HepG2 (cell line): ENCODE measurements around the gene SRPRA. TPM values are rescaled to one million over a fixed set of nuclear protein-coding genes. Genes with fewer than 3 reads are reported as not detected.

Experiments used
- DNMT3B ChIP-seq: conservative IDR thresholded peaks from 2 replicates; pipeline ENCODE4 v1.6.1; 2016; ENCODE audit warnings: missing biosample characterization, control low read depth
- HNRNPUL1 ChIP-seq: fragments of 200-400 bp; formaldehyde crosslinking; IDR thresholded peaks from 2 replicates; pipeline ENCODE4 v1.6.1; 2017; ENCODE audit warnings: low read depth, mild to moderate bottlenecking, low read length, moderate library complexity
- KAT2B ChIP-seq: fragments of 150-350 bp; IDR thresholded peaks from 2 replicates; pipeline ENCODE4 v1.6.1; 2014; ENCODE audit warnings: low read depth, low read length, borderline replicate concordance
- PAWR ChIP-seq: sonication (generic); formaldehyde crosslinking; IDR thresholded peaks from 2 replicates; pipeline ENCODE4 v1.4.0; 2020; ENCODE audit warnings: missing genetic modification reagents, mild to moderate bottlenecking, borderline replicate concordance
- PHF8 ChIP-seq: sonication (generic); formaldehyde crosslinking; IDR thresholded peaks from 2 replicates; pipeline ENCODE4 v1.5.0; 2020; ENCODE audit warnings: missing genetic modification reagents
- TRIM24 ChIP-seq: sonication (generic); formaldehyde crosslinking; IDR thresholded peaks from 2 replicates; pipeline ENCODE4 v1.8.0; 2022; ENCODE audit warnings: mild to moderate bottlenecking, missing genetic modification reagents
- U2AF2 ChIP-seq: fragments of 200-400 bp; formaldehyde crosslinking; IDR thresholded peaks from 2 replicates; pipeline ENCODE4 v1.6.1; 2017; ENCODE audit warnings: low read depth, mild to moderate bottlenecking, low read length
- ZNF44 ChIP-seq: sonication (generic); formaldehyde crosslinking; IDR thresholded peaks from 2 replicates; pipeline ENCODE4 v1.5.1; 2020; ENCODE audit warnings: mild to moderate bottlenecking, missing genetic modification reagents
- ZNF460 ChIP-seq: sonication (generic); formaldehyde crosslinking; IDR thresholded peaks from 2 replicates; pipeline ENCODE4 v1.5.1; 2020; ENCODE audit warnings: missing genetic modification reagents, mild to moderate bottlenecking, borderline replicate concordance
- ZNF616 ChIP-seq: sonication (generic); formaldehyde crosslinking; IDR thresholded peaks from 2 replicates; pipeline ENCODE4 v1.5.0; 2020; ENCODE audit warnings: low read depth, mild to moderate bottlenecking, missing genetic modification reagents
- ZNF709 ChIP-seq: sonication (generic); formaldehyde crosslinking; IDR thresholded peaks from 2 replicates; pipeline ENCODE4 v1.5.0; 2020; ENCODE audit warnings: mild to moderate bottlenecking, missing genetic modification reagents
- polyA plus RNA-seq, 8 experiments: library from polyadenylated mRNA; depleted of rRNA in 3 of 8; stranded (reverse) in 7 of 8; unstranded in 1 of 8; fragments of >200 nt; fragmentation: Illumina TruSeq in 4 of 8; extraction: Trizol in 4 of 8; gene quantifications; 2 replicates each; pipeline versions ENCODE4 v1.2.1 to v1.2.3, GENCODE V29; 2011 to 2016; ENCODE audit warnings: low read depth in 4 of 8, missing spikeins in 1 of 8, mixed read lengths in 1 of 8; ENCODE audit not compliant: insufficient read depth in 1 of 8
- total RNA-seq, 5 experiments: library from RNA; depleted of rRNA; stranded (reverse); fragments of >200 nt; fragmentation: Illumina TruSeq; extraction: Trizol; gene quantifications; 2 replicates each; pipeline ENCODE4 v1.2.3, GENCODE V29; 2016; ENCODE audit warnings: low read depth in 1 of 5
- TF ChIP-seq, protein P1 (sequence below): sonication (generic); formaldehyde crosslinking; IDR thresholded peaks from 2 replicates; pipeline ENCODE4 v1.4.0; 2020; ENCODE audit warnings: mild to moderate bottlenecking, missing genetic modification reagents
- TF ChIP-seq, protein P2 (sequence below): sonication (generic); formaldehyde crosslinking; IDR thresholded peaks from 2 replicates; pipeline ENCODE4 v1.8.0; 2022; ENCODE audit warnings: mild to moderate bottlenecking, missing genetic modification reagents, moderate library complexity
- TF ChIP-seq, protein P3 (sequence below): sonication (generic); formaldehyde crosslinking; IDR thresholded peaks from 2 replicates; pipeline ENCODE4 v1.8.0; 2023; ENCODE audit warnings: mild to moderate bottlenecking, missing genetic modification reagents
- TF ChIP-seq, protein P4 (sequence below): sonication (generic); formaldehyde crosslinking; IDR thresholded peaks from 2 replicates; pipeline ENCODE4 v1.8.0; 2022; ENCODE audit warnings: missing genetic modification reagents, mild to moderate bottlenecking, inconsistent platforms, borderline replicate concordance

Gene SRPRA
- total and polyA plus RNA-seq, 2 of the 13 experiments (the other 11 are each of a cell fraction or from before 2014, with no cell fraction given): 27.7 to 64.6 TPM

DNA sequence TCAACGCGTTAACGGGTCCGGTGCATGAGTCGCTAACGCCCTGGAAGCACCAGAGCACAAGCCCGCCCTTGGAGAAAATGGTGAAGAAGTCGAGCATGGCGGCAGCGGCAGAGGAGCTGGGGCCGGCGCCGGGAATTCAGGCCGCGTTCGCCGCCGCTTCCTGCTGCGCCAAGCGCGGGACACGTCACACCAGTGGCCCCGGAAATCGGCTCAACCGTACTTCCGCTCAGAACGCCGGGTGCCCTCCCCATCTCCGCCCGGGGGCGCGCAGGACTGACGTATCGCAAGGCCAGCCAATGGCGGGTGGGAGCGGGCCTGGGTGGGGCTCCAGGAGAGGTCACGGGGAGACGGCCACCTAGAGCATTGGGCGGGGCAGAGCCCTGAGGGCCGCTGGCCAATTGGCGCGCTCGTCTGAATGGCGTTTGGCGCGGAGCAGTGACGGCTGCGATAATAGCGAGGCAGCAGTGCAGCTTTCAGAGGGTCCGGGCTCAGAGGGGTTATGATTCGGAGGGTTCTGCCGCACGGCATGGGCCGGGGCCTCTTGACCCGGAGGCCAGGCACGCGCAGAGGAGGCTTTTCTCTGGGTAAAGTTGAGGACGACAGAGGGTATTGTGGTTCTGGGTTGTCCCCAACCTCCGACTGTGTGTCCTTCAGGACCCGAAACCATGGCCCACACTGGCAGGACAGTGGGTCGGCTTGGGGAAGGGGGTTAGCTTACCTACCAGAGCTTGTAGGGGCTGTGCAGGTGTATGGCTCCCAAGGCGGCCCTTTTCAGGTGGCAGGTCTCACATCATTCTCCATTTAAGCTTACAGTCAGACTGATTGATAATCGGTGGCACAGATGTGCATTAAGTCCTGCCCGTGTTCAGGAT, at the start of gene SRPRA, which contains the start of gene FOXRED1 (continued):
- TF ChIP-seq, protein P1, sequence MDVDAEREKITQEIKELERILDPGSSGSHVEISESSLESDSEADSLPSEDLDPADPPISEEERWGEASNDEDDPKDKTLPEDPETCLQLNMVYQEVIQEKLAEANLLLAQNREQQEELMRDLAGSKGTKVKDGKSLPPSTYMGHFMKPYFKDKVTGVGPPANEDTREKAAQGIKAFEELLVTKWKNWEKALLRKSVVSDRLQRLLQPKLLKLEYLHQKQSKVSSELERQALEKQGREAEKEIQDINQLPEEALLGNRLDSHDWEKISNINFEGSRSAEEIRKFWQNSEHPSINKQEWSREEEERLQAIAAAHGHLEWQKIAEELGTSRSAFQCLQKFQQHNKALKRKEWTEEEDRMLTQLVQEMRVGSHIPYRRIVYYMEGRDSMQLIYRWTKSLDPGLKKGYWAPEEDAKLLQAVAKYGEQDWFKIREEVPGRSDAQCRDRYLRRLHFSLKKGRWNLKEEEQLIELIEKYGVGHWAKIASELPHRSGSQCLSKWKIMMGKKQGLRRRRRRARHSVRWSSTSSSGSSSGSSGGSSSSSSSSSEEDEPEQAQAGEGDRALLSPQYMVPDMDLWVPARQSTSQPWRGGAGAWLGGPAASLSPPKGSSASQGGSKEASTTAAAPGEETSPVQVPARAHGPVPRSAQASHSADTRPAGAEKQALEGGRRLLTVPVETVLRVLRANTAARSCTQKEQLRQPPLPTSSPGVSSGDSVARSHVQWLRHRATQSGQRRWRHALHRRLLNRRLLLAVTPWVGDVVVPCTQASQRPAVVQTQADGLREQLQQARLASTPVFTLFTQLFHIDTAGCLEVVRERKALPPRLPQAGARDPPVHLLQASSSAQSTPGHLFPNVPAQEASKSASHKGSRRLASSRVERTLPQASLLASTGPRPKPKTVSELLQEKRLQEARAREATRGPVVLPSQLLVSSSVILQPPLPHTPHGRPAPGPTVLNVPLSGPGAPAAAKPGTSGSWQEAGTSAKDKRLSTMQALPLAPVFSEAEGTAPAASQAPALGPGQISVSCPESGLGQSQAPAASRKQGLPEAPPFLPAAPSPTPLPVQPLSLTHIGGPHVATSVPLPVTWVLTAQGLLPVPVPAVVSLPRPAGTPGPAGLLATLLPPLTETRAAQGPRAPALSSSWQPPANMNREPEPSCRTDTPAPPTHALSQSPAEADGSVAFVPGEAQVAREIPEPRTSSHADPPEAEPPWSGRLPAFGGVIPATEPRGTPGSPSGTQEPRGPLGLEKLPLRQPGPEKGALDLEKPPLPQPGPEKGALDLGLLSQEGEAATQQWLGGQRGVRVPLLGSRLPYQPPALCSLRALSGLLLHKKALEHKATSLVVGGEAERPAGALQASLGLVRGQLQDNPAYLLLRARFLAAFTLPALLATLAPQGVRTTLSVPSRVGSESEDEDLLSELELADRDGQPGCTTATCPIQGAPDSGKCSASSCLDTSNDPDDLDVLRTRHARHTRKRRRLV: no peak
- TF ChIP-seq ZNF616 (CRISPR knock-in tag): 0 out of 2 replicates have a peak, but pooled peaks have one; percentile 32
- TF ChIP-seq, protein P2, sequence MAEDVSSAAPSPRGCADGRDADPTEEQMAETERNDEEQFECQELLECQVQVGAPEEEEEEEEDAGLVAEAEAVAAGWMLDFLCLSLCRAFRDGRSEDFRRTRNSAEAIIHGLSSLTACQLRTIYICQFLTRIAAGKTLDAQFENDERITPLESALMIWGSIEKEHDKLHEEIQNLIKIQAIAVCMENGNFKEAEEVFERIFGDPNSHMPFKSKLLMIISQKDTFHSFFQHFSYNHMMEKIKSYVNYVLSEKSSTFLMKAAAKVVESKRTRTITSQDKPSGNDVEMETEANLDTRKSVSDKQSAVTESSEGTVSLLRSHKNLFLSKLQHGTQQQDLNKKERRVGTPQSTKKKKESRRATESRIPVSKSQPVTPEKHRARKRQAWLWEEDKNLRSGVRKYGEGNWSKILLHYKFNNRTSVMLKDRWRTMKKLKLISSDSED (CRISPR knock-in tag): no peak
- TF ChIP-seq TRIM24 (CRISPR knock-in tag): no peak
- TF ChIP-seq, protein P3, sequence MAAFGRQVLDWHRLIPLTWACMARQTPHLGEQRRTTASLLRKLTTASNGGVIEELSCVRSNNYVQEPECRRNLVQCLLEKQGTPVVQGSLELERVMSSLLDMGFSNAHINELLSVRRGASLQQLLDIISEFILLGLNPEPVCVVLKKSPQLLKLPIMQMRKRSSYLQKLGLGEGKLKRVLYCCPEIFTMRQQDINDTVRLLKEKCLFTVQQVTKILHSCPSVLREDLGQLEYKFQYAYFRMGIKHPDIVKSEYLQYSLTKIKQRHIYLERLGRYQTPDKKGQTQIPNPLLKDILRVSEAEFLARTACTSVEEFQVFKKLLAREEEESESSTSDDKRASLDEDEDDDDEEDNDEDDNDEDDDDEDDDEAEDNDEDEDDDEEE: no peak; the same call in 1 of the 2 replicates
- peak; percentile 89; the same call in 1 of the 2 replicates for TF ChIP-seq PAWR (CRISPR knock-in tag)
- TF ChIP-seq HNRNPUL1: no peak
- no peak for TF ChIP-seq ZNF460 (CRISPR knock-in tag)
- no peak for TF ChIP-seq ZNF709 (CRISPR knock-in tag)
- TF ChIP-seq, protein P4, sequence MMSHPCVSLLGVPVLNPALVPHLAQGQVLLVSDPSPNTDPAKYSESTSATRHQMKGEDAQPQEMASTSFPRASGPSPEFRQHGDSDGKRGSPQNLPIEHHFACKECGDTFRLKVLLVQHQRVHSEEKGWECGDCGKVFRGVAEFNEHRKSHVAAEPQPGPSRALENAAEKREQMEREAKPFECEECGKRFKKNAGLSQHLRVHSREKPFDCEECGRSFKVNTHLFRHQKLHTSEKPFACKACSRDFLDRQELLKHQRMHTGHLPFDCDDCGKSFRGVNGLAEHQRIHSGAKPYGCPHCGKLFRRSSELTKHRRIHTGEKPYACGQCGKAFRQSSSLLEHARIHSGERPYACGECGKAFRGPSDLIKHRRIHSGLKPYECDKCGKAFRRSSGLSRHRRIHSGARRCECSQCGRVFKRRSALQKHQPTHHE: no peak
- peak; percentile 70 for TF ChIP-seq DNMT3B
- TF ChIP-seq PHF8 (CRISPR knock-in tag): peak; percentile 95
- peak; percentile 75; the same call in 1 of the 2 replicates for TF ChIP-seq ZNF44 (CRISPR knock-in tag)
- no peak for TF ChIP-seq KAT2B
- no peak for TF ChIP-seq U2AF2
